Mesenchymal stem cell (in vitro differentiated cells and primary cell): ENCODE measurements around the gene TSLP.
A peak's percentile ranks its signal among the peaks of the same experiment; 100 is the strongest.

Source experiments
- DNase-seq: peaks from one replicate; pipeline ENCODE4 v3.0.0-alpha.2; 2013
- H2AFZ ChIP-seq: one replicate; pipeline ENCODE4 v1.6.1; 2013; ENCODE audit warnings: low read depth, mild to moderate bottlenecking, control low read depth, inconsistent platforms, low read length, moderate library complexity
- H2AK5ac ChIP-seq: 2 replicates; pipeline ENCODE4 v1.6.1; 2013; ENCODE audit warnings: low read length, moderate library complexity, mild to moderate bottlenecking, inconsistent platforms; ENCODE audit not compliant: severe bottlenecking
- H2BK120ac ChIP-seq: one replicate; pipeline ENCODE4 v1.6.1; 2013; ENCODE audit warnings: low read depth, mild to moderate bottlenecking, inconsistent platforms, low read length, moderate library complexity
- H2BK12ac ChIP-seq, 2 experiments: one replicate each; pipeline ENCODE4 v1.6.1; 2013; ENCODE audit warnings: inconsistent platforms in 2 of 2, low read length in 2 of 2, mild to moderate bottlenecking in 2 of 2, moderate library complexity in 2 of 2, control low read depth in 1 of 2
- H2BK15ac ChIP-seq: one replicate; pipeline ENCODE4 v1.6.1; 2013; ENCODE audit warnings: mild to moderate bottlenecking, low read depth, inconsistent platforms; ENCODE audit not compliant: poor library complexity, severe bottlenecking
- H2BK5ac ChIP-seq: 2 replicates; pipeline ENCODE4 v1.6.1; 2013; ENCODE audit warnings: low read depth, mild to moderate bottlenecking, low read length, control low read depth, inconsistent platforms; ENCODE audit not compliant: poor library complexity, severe bottlenecking
- H3K14ac ChIP-seq, 2 experiments: one replicate each; pipeline ENCODE4 v1.6.1; 2013; ENCODE audit warnings: inconsistent platforms in 2 of 2, low read length in 2 of 2, control low read depth in 1 of 2, mild to moderate bottlenecking in 1 of 2, moderate library complexity in 1 of 2
- H3K18ac ChIP-seq, 2 experiments: one replicate each; pipeline ENCODE4 v1.6.1; 2013; ENCODE audit warnings: inconsistent platforms in 2 of 2, low read length in 2 of 2, control low read depth in 1 of 2, low read depth in 1 of 2, mild to moderate bottlenecking in 1 of 2
- H3K23ac ChIP-seq, 2 experiments: one replicate each; pipeline ENCODE4 v1.6.1; 2013; ENCODE audit warnings: inconsistent platforms in 2 of 2, low read length in 2 of 2, mild to moderate bottlenecking in 2 of 2, moderate library complexity in 2 of 2, control low read depth in 1 of 2
- H3K27ac ChIP-seq: 2 replicates; pipeline ENCODE4 v1.5.1; 2013; ENCODE audit warnings: mild to moderate bottlenecking, moderate library complexity, low read length, control low read depth, inconsistent platforms; ENCODE audit not compliant: poor library complexity, severe bottlenecking
- H3K27me3 ChIP-seq, 2 experiments: 2 replicates each; pipeline versions ENCODE4 v1.6.1 to v1.7.0; 2013; ENCODE audit warnings: low read length in 2 of 2, mild to moderate bottlenecking in 2 of 2, moderate library complexity in 2 of 2, control low read depth in 1 of 2, inconsistent platforms in 1 of 2; ENCODE audit not compliant: control insufficient read depth in 1 of 2, insufficient read depth in 1 of 2
- H3K36me3 ChIP-seq, 2 experiments: 2 replicates each; pipeline versions ENCODE4 v1.6.1 to v1.7.0; 2013; ENCODE audit warnings: low read length in 2 of 2, control low read depth in 1 of 2, inconsistent platforms in 1 of 2, low read depth in 1 of 2, mild to moderate bottlenecking in 1 of 2; ENCODE audit not compliant: insufficient read depth in 2 of 2, control insufficient read depth in 1 of 2
- H3K4ac ChIP-seq, 2 experiments: one replicate each; pipeline ENCODE4 v1.6.1; 2013; ENCODE audit warnings: inconsistent platforms in 2 of 2, low read length in 2 of 2, mild to moderate bottlenecking in 2 of 2, moderate library complexity in 2 of 2, control low read depth in 1 of 2, low read depth in 1 of 2
- H3K4me1 ChIP-seq: 2 replicates; pipeline ENCODE4 v1.6.1; 2013; ENCODE audit warnings: low read depth, low read length, control low read depth; ENCODE audit not compliant: control insufficient read depth, insufficient read depth
- H3K4me2 ChIP-seq: 2 replicates; pipeline ENCODE4 v1.6.1; 2013; ENCODE audit warnings: low read length, mild to moderate bottlenecking, inconsistent platforms; ENCODE audit not compliant: poor library complexity, severe bottlenecking
- H3K4me3 ChIP-seq, 2 experiments: 2 replicates each; pipeline versions ENCODE4 v1.5.1 to v1.7.0; 2013; ENCODE audit warnings: low read length in 2 of 2, mild to moderate bottlenecking in 2 of 2, control low read depth in 1 of 2, low read depth in 1 of 2; ENCODE audit not compliant: insufficient read depth in 1 of 2
- H3K79me1 ChIP-seq: replicated peaks from 2 replicates; pipeline ENCODE4 v1.6.1; 2013; ENCODE audit warnings: mild to moderate bottlenecking, control low read depth, low read length, inconsistent platforms; ENCODE audit not compliant: poor library complexity, severe bottlenecking
- H3K9ac ChIP-seq: 2 replicates; pipeline ENCODE4 v1.7.0; 2013; ENCODE audit warnings: mild to moderate bottlenecking, low read length, moderate library complexity
- H3K9me3 ChIP-seq: 2 replicates; pipeline ENCODE4 v1.7.0; 2013; ENCODE audit warnings: mild to moderate bottlenecking, low read length; ENCODE audit not compliant: control insufficient read depth
- H4K8ac ChIP-seq: one replicate; pipeline ENCODE4 v1.6.1; 2013; ENCODE audit warnings: inconsistent platforms, mild to moderate bottlenecking, low read length, moderate library complexity
- H4K91ac ChIP-seq: one replicate; pipeline ENCODE4 v1.6.1; 2013; ENCODE audit warnings: mild to moderate bottlenecking, low read length, inconsistent platforms
- WGBS: methylation state at CpG from one replicate; pipeline ENCODE4 v1.1.7; 2013; ENCODE audit warnings: mixed read lengths; 5-methylcytosine and 5-hydroxymethylcytosine counted together

The TSLP gene

DNA sequence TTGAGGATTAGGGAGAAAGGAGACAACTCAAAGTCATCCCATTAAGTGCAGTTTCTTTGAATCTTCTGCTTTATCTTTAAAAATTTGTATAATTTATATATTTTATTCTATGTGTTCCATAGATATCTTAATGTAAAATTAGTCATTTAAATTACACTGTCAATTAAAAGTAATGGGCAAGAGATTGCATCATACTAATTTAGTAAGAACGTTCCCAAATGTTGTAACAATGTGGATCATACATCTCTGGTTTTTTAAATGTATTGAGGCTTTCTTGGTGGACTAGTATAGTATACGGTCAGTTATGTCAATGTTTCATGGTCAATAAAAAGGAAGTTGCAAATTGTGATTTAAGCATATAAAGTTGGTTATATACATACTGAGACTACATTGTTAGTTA lies 6.2 kb downstream of the TSLP start:
- Histone ChIP-seq H3K79me1 (no peaks in the 10 kb centered on the region), H2AFZ (no peak overlapping the region), H2BK5ac (no peak overlapping the region), H2BK12ac (no peak overlapping the region), H3K27ac (no peak overlapping the region), H3K27me3 (peaks cover 0 to 10% of the 10 kb centered on the region in 2 experiments), H3K4ac (no peak overlapping the region), H3K14ac (no peak overlapping the region), H3K18ac (no peak overlapping the region), H4K91ac (no peak overlapping the region), H4K8ac (no peak overlapping the region), H3K4me3 (no peak overlapping the region), H3K23ac (no peak overlapping the region), H3K9ac (no peak overlapping the region), H3K4me1 (no peaks in the 10 kb centered on the region), H2BK15ac (no peak overlapping the region), H2AK5ac (no peak overlapping the region), H2BK120ac (no peak overlapping the region), H3K4me2 (no peak overlapping the region), H3K9me3 (no peaks in the 10 kb centered on the region), H3K36me3 (peaks cover 0 to 7% of the 10 kb centered on the region in 2 experiments)
- WGBS: 89% methylated on average over 1 of the region's 2 CpGs
- DNase-seq: no peak

DNA sequence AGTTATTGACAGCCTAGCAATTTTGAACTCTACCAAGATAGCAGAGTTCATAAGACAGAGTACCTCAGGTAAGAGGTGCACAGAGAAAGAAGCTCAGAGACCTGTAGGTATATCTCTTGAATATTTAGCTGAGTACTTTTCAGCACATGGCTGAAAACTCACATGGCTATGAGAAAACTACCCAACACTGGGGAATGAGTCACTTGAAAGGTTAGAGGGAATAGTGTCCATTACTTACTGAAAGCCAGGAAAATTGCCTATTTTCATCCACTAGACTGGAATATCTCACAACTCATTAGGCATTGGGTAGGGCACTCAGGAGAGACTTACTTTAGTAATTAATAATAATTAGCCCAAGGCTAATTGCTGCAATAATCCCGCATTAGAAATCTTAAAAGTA lies 8.3 kb downstream of the TSLP start:
- Histone ChIP-seq H4K8ac (no peak overlapping the region), H2BK12ac (no peak overlapping the region), H3K36me3 (peaks cover 0 to 7% of the 10 kb centered on the region in 2 experiments), H3K14ac (no peak overlapping the region), H3K4ac (no peak overlapping the region), H3K79me1 (no peaks in the 10 kb centered on the region), H3K9me3 (no peaks in the 10 kb centered on the region), H3K23ac (no peak overlapping the region), H4K91ac (no peak overlapping the region), H3K4me1 (no peaks in the 10 kb centered on the region), H2BK120ac (no peak overlapping the region), H3K18ac (no peak overlapping the region), H2AFZ (no peak overlapping the region), H3K4me3 (no peak overlapping the region), H3K9ac (no peak overlapping the region), H3K4me2 (no peak overlapping the region), H2BK5ac (no peak overlapping the region), H2BK15ac (no peak overlapping the region), H3K27me3 (no peaks in the 10 kb centered on the region), H3K27ac (no peak overlapping the region), H2AK5ac (no peak overlapping the region)
- DNase-seq: no peak
- whole genome bisulfite sequencing: no CpG with 5 or more reads among the region's 1 CpG

DNA sequence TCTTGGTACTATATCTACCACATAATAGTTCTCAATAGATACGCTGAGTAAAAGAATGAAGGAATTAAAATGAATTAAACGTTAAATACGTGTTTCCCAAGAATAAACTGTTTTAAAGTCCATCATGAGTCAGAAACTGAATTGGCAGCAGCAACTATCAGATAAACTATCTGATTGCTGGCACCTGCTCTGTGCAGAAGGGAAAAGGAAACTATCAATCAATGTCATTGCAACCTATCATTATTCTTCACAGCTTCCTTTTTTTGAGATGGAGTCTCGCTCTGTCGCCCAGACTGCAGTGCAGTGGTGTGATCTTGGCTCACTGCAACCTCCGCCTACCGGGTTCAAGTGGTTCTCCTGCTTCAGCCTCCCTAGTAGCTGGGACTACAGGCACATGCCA lies 11.8 kb downstream of the TSLP start:
- Histone ChIP-seq H4K91ac (no peak overlapping the region), H3K18ac (no peak overlapping the region), H2AK5ac (no peak overlapping the region), H3K27me3 (no peaks in the 10 kb centered on the region), H3K4me3 (no peak overlapping the region), H3K36me3 (no peaks in the 10 kb centered on the region), H2BK12ac (no peak overlapping the region), H3K27ac (no peak overlapping the region), H2BK120ac (no peak overlapping the region), H3K9ac (no peak overlapping the region), H3K79me1 (no peaks in the 10 kb centered on the region), H4K8ac (no peak overlapping the region), H3K4ac (no peak overlapping the region), H2BK5ac (no peak overlapping the region), H3K9me3 (no peaks in the 10 kb centered on the region), H2BK15ac (no peak overlapping the region), H3K14ac (no peak overlapping the region), H3K4me1 (no peaks in the 10 kb centered on the region), H2AFZ (no peak overlapping the region), H3K23ac (no peak overlapping the region), H3K4me2 (no peak overlapping the region)
- no peak for DNase-seq
- 87% methylated on average over 5 of the region's 7 CpGs for WGBS

- Histone ChIP-seq H3K4me3 (peak within 1 kb of the TSS; percentile 91 to 95), H3K9me3 (no peaks in the 10 kb centered on the region), H3K36me3 (peaks cover 0 to 20% of the 10 kb centered on the region in 2 experiments), H2AK5ac (no peak within 1 kb of the TSS), H3K4ac (peak within 1 kb of the TSS; percentile 36 to 76), H3K27me3 (no peaks in the 10 kb centered on the region), H4K91ac (peak within 1 kb of the TSS; percentile 90), H3K4me2 (peak within 1 kb of the TSS; percentile 86), H2AFZ (peak within 1 kb of the TSS; percentile 64), H2BK5ac (no peak within 1 kb of the TSS), H4K8ac (peak within 1 kb of the TSS; percentile 92), H2BK15ac (no peak within 1 kb of the TSS), H3K23ac (no peak within 1 kb of the TSS), H2BK120ac (peak within 1 kb of the TSS; percentile 35), H3K27ac (peak within 1 kb of the TSS; percentile 78), H3K79me1 (peaks cover 5% of the 10 kb centered on the region), H2BK12ac (no peak within 1 kb of the TSS), H3K18ac (peak within 1 kb of the TSS; percentile 76 to 90), H3K14ac (peak within 1 kb of the TSS in 1 of 2 experiments; percentile 42), H3K9ac (peak within 1 kb of the TSS; percentile 93), H3K4me1 (peaks cover 2% of the 10 kb centered on the region)
- WGBS: 2% methylated on average over 49 of the region's 50 CpGs
- DNase-seq: peak; percentile 93
These were observed 20.7 kb downstream of the TSLP start, which contains the start of gene WDR36 for GRCh38 chr5:111092062-111092853. TSS of gene WDR36 (plus strand) at chr5:111092348. CDS start at chr5:111092457, 109 bp downstream.
